DMS79 (cell line): ENCODE measurements around the gene PLPP1.
"Not testable (repeated sequence)": the region's sequence is repeated elsewhere in the genome, so short reads cannot be mapped to it uniquely, and the experiment has no call there.

ENCODE experiments used
- DNase-seq: peaks from one replicate; lab custom pipeline; 2025; lab: John Stamatoyannopoulos, UW

PLPP1 gene

DNA sequence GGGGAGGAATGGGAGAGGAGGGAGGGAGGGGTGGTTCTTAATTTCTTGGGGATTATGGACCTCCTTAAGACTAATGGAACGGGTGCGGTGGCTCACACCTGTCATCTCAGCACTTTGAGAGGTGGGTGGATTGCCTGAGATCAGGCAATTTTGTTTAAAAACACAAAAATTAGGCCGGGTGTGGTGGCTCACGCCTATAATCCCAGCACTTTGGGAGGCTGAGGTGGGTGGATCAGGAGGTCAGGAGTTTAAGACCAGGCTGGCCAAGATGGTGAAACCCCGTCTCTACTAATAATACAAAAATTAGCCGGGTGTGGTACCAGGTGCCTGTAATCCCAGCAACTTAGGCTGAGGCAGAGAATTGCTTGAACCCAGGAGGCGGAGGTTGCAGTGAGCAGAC is 30.8 kb downstream of the PLPP1 start:
- not testable (repeated sequence) for DNase-seq

DNA sequence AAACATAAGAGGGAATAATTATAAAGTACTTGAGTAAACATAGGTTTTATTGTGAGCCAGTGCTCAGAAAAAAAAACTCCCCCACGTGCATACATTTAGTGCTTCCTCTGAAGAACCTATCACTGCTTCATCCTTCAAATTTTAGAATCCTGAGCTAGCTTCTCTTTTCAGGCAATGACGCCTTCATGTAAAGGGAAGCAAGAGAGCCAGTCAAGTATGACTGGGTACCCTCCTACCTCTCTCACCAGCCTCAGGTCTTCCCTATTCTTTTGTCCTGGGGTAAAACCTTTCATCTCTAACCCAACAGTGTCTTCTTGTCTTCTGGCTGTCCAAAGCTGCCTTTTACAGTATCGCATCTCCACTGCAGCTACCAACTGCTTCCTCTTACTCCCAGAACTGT is 32.0 kb downstream of the PLPP1 start:
- DNase-seq, result no peak

GRCh38 chr5:55498457-55498856 is 36.3 kb downstream of the PLPP1 start:
- no peak for DNase-seq

DNA sequence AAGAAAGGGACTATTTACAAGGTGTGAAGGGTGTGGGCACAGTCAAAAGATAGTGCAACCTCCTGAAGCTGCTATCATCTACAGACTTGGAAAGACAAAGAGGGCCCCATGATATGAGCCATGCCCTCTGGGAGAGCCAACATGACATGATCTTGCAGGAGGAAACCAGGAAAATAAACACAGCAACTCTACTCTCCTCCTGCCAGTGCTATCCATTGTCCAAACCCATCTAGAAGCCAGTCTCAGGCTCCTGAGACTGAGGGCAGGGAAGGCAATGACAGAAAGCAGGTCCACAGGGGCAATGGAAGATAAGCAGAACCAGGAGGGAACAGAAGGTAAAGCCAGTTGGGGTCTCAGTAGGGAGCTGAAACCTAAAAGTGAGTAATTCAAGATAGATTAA is 37.1 kb downstream of the PLPP1 start:
- no peak for DNase-seq

DNA sequence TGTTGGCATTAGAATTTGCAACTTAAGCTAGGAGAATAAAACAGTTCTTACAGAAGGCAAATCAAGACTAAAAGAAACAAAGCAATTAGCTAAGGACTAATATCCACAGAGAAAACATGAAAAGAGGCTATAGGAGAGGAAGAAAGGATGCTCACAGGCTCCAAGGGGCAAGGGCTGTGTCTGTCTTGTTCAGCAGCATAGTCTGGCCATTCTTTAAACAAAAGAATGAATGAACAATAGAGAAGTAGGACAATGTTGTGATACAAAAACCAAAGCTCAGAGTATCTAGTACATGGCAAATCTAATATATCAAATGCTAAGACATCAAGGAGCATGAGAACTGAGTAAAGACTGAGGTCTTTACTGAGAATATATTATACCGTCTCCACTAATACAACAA is 39.5 kb downstream of the PLPP1 start:
- no peak for DNase-seq

GRCh38 chr5:55492449-55492848 is 42.3 kb downstream of the PLPP1 start:
- no peak for DNase-seq

DNA sequence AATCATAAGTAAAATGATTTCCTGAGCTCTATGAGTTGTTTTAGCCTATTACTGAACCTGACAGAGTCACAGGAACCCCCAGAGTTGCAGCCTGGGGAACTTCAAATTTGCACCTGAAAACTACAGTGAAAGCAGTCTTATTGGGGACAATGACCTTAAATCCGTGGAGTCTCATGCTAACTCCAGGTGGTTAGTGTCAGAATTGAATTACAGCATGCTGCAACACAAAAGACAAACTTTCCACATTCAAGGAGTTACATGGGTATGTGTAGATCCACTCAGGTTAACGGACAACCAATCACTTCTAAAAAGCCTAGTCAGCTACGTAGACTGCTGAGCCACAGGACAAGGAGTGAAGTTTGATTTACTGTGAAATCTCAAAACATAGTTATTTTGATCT is 49.7 kb downstream of the PLPP1 start:
- DNase-seq, result no peak

DNA sequence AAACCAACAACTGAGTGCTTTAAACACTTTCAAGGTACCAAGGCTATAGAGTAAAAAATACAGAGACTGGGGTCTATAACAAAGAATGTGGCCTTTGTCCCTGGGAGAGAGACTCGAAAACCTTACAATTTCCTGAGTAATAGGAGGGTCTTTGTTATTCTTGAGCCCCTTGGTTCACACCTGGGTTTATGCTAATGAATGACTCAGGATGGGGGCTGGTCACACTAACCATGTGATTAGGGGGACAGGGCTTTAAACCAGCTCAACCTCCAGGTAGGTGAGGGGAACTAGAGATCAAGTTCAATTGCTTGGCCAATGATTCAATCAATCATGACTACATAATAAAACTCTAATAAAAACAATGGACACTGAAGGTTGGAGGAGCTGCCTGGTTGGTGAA is 50.2 kb downstream of the PLPP1 start:
- no peak for DNase-seq

DNA sequence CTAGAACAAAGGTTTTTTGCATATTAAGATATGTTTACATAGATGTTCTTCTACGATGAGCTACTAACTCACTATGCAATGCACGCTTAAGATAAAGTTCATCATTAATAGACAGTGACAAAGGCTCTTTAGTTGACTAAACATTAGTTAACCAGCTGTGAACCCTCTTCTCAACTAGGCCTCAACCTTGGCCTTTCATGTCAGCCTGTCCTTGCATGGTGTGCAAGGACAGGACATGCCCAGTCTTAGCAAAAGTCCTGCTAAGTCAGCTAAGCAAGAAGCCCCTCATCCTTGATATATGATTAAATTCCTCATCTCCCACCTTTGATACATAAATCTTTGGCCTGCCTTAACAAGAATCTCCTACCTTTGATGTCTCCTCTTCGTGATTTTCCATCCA is 50.9 kb downstream of the PLPP1 start:
- DNase-seq, result no peak

- no peak for DNase-seq
These were observed 53.4 kb downstream of the PLPP1 start for GRCh38 chr5:55481293-55481855.

DNA sequence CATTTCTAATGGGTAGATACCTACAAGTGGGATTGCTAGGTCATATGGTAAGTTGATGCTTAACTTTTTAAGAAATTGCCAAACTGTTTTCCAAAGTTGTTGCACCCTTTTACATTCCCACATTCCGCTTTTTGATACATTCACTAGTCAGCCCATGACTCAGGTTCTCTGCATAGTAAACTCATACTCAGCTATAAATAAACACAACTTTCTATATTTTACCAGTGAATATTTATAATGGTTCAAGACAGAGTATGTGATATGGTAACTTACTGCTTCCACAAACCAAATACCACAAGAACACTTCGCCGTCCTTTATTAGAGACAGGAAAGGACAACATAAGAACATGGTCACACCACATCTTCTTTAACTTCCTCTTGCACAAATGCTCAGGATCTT is 54.0 kb downstream of the PLPP1 start:
- no peak for DNase-seq

DNA sequence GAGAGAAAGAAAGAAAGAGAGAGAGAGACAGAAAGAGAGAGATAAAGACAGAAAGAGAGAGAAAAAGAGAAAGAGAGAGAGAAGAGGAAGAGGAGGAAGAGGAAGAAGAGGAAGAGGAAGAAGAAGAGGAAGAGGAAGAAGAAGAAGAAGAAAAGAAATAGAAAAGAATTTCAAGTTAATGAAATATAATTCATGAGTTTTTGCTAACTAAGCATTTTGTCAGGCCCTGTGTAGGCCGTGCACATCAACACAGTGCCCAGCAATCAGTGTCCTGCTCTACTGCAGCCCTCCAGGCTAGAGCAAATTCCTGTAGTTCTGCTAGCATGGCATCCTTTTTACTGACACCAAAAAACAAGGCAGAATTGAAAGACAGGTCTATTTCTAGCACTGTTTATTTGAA is 62.1 kb downstream of the PLPP1 start:
- no peak for DNase-seq

- no peak for DNase-seq
These were observed 63.3 kb downstream of the PLPP1 start for GRCh38 chr5:55471468-55471867.

DNA sequence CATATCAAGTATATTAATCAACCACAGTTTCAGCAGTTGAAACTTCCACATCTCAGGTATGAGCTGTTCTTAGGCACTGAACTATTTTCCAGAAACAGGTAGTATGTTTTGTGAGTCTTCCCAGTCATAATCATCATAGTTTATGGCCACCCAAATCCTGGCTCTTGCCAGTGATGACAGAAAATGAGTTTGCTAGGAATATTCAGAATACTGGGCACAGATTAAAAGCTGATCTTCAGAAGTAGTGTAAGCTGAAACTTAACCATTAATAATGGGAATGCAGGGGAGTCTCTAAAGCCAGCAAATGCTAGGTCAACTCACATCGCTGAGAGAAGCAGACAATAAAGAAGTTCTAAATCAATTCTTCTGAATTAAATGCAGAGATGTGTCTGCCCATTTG is 64.5 kb downstream of the PLPP1 start:
- DNase-seq, result no peak

DNA sequence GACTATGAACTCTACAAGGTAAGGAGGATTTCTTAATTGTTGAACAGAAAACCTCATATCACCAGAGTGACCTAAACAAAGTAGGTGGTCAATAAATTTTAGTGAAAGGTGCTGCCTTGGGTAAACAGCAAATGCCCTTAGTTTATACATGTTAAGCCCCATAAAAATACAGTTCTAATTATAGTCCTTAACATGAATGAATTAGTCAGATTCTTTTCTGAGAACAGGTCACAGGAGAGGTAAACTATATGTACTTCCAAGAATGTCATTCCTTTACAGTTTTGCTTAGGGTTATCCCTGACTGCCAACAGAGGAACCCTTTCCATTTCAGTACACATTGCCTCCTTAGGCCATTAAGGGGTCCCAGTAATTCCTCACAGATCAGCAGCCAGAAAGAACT is 64.9 kb downstream of the PLPP1 start:
- DNase-seq, result no peak

GRCh38 chr5:55467862-55468551 is 66.8 kb downstream of the PLPP1 start:
- no peak for DNase-seq

- no peak for DNase-seq
These were observed 71.2 kb downstream of the PLPP1 start for GRCh38 chr5:55463613-55464012.

DNA sequence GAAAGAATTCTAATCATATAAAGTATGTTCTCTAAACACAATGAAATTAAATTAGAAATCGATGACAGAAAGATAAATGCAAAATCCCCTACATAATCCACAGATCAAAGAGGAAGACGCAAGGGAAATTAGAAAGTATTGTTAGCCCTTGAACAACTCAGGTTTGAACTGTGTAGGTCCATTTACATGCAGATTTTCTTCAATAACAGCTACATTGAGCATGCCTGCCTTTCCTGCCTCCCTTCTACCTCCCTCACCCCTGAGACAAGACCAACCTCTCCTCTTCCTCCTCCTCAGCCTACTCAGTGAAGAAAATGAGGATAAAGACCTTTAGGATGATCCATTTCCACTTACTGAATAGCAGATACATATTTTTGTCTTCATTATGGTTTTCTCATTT is 75.2 kb downstream of the PLPP1 start:
- DNase-seq, result no peak

DNA sequence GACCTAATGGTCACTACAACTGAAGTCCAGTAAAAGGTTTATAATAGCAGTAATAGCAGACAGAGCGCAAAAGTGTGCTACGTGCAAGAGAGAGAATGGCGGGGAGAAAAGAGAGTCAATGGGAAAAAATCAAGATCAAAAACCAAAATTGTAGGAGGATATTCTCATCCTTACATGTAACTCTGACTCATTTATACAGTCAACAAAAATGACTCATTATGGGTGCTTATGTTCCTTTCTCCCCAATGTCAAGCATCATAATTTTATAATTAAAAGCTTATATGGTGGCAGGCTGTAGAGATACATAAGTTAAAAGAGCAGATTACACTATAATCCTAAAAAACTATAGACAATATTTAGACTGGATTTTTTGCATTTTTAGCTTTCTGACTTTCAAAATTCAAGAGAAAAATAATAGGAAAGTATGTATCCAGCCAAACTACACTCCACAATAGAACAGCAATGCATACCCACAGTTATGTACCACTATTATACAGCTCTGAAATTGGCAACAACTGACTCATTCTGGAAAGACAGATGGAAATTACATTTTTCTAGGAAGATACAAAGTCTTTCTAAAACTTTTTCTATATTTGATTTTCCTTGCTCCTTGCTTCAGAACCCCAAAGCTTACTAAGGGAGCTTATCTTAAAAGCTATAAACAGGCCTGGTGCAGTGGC is 78.4 kb downstream of the PLPP1 start:
- DNase-seq, result no peak

- DNase-seq, result no peak
These were observed 80.5 kb downstream of the PLPP1 start for GRCh38 chr5:55454282-55454681.

GRCh38 chr5:55453211-55453610 is 81.6 kb downstream of the PLPP1 start:
- DNase-seq, result no peak

DNA sequence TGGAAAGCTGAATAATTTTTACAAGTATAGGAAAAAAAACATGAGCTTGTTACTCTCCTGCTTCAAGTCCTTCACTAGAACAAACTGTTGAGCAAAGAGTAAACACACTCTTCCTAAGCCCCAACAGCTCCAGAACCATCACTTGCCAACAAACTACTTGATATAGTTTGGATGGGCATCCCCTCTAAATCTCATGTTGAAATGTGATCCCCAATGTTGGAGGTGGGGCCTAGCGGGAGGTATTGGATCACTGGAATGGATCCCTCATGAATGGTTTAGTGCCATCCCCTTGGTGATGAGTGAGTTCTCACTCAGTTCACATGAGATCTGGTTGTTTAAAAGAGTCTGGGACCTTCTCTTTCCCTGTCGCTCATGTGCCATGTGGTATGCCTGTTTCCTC is 82.8 kb downstream of the PLPP1 start:
- no peak for DNase-seq

DNA sequence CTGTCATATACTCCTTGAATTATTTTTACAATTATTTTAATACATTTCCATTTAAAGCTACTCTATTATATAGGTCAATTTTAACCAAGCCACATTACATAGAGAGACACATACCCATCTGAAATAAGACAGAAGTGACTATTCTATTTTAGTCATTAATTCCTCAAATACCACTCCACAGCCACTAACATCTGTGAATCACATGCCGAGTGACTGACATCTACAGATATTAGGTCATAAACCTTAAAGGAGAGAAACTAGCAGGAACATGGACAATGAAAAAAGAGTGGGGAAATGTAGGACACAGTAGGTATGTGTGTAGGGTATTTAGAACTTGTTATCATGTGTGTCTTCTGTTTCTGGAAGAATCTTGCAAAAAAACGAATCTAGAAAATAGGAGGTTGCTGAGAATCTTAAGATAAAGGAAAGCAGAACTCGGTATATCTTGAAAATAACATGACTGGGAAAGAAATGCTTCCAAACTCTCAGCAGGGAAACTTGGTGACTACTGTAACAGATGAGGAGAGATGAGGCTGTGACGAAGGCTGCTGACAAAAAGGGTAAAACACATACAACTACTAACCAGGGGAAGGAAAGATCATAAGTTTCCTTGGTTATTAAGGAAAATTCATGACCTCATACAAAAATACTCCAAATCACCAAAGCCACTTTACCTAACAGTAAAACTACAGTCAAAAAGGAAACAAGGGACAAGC is 84.6 kb downstream of the PLPP1 start:
- no peak for DNase-seq
